ENCODE measurements around the gene NDOR1. TPM values are rescaled to one million over a fixed set of nuclear protein-coding genes. Genes with fewer than 3 reads are reported as not detected.
A peak's percentile ranks its signal among the peaks of the same experiment; 100 is the strongest.

The NDOR1 gene
- total RNA-seq, 1 donor from 2014 or later: 28.0 TPM

- no peak for TF ChIP-seq CTCF (conservative IDR thresholded peaks at IDR 0.05)
- Mint-ChIP-seq H3K9me3 (no peaks in the 10 kb centered on the region), H3K4me1 (ENCODE audit: unreplicated experiment) (peaks cover 9% of the 10 kb centered on the region), H3K36me3 (no peaks in the 10 kb centered on the region), H3K4me3 (no peak overlapping the region), H3K27me3 (no peaks in the 10 kb centered on the region), H3K27ac (no peak overlapping the region)
- no peak for DNase-seq (ENCODE audit: extremely low spot score, unreplicated experiment)
Measured at GRCh38 chr9:137250329-137251193, 45.1 kb downstream of the NDOR1 start.

GRCh38 chr9:137251194-137251461 lies 45.6 kb downstream of the NDOR1 start, which contains the start of gene STPG3:
Gene STPG3, plus strand, starts transcription at chr9:137251286. Its CDS starts 1 bp downstream, at chr9:137251287.
- Mint-ChIP-seq H3K4me1 (ENCODE audit: unreplicated experiment) (peaks cover 9% of the 10 kb centered on the region), H3K4me3 (peak within 1 kb of the TSS; percentile 60), H3K27ac (no peak within 1 kb of the TSS), H3K9me3 (no peaks in the 10 kb centered on the region), H3K36me3 (no peaks in the 10 kb centered on the region), H3K27me3 (no peaks in the 10 kb centered on the region)
- DNase-seq (ENCODE audit: extremely low spot score, unreplicated experiment): no peak
- TF ChIP-seq CTCF (conservative IDR thresholded peaks at IDR 0.05): no peak

GRCh38 chr9:137251490-137252268 lies 46.2 kb downstream of the NDOR1 start:
- Mint-ChIP-seq H3K27me3 (no peaks in the 10 kb centered on the region), H3K4me3 (no peak overlapping the region), H3K9me3 (no peaks in the 10 kb centered on the region), H3K4me1 (ENCODE audit: unreplicated experiment) (peaks cover 9% of the 10 kb centered on the region), H3K36me3 (no peaks in the 10 kb centered on the region), H3K27ac (no peak overlapping the region)
- TF ChIP-seq CTCF (conservative IDR thresholded peaks at IDR 0.05): no peak
- no peak for DNase-seq (ENCODE audit: extremely low spot score, unreplicated experiment)

GRCh38 chr9:137252555-137253506 lies 47.3 kb downstream of the NDOR1 start:
- no peaks in the 10 kb centered on the region for H3K27me3 Mint-ChIP-seq
- DNase-seq (ENCODE audit: extremely low spot score, unreplicated experiment): no peak
- H3K27ac Mint-ChIP-seq: no peak overlapping the region
- no peaks in the 10 kb centered on the region for H3K36me3 Mint-ChIP-seq
- H3K4me3 Mint-ChIP-seq: peak overlapping the region; percentile 44
- no peak for TF ChIP-seq CTCF (conservative IDR thresholded peaks at IDR 0.05)
- H3K9me3 Mint-ChIP-seq: no peaks in the 10 kb centered on the region
- H3K4me1 Mint-ChIP-seq (ENCODE audit: unreplicated experiment): peaks cover 4% of the 10 kb centered on the region

Measured in type B pancreatic cell (in vitro differentiated cells).